Central memory CD4-positive, alpha-beta T cell (primary cell): ENCODE measurements around the gene STK35.
"Not testable (repeated sequence)": the region's sequence is repeated elsewhere in the genome, so short reads cannot be mapped to it uniquely, and the experiment has no call there.

Source experiments
- DNase-seq: peaks from one replicate; pipeline ENCODE4 v3.0.0; 2022

STK35 gene

GRCh38 chr20:2163757-2164156 is 62.1 kb downstream of the STK35 start:
- no peak for DNase-seq

- DNase-seq = no peak
Measured at GRCh38 chr20:2164421-2164820, 62.8 kb downstream of the STK35 start.

GRCh38 chr20:2164966-2165365 is 63.3 kb downstream of the STK35 start:
- no peak for DNase-seq

- no peak for DNase-seq
Measured at GRCh38 chr20:2165871-2166270, 64.2 kb downstream of the STK35 start.

- no peak for DNase-seq
Measured at GRCh38 chr20:2167112-2167511, 65.5 kb downstream of the STK35 start.

GRCh38 chr20:2168946-2169345 is 67.3 kb downstream of the STK35 start:
- no peak for DNase-seq

- no peak for DNase-seq
Measured at GRCh38 chr20:2169456-2170088, 67.9 kb downstream of the STK35 start.

- no peak for DNase-seq
Measured at GRCh38 chr20:2170404-2170803, 68.8 kb downstream of the STK35 start.

- DNase-seq = no peak
Measured at GRCh38 chr20:2171266-2171790, 69.7 kb downstream of the STK35 start.

- not testable (repeated sequence) for DNase-seq
Measured at GRCh38 chr20:2171840-2172239, 70.2 kb downstream of the STK35 start.

GRCh38 chr20:2172305-2173175 is 70.9 kb downstream of the STK35 start:
- DNase-seq = peak; percentile 47

GRCh38 chr20:2173186-2173585 is 71.6 kb downstream of the STK35 start:
- no peak for DNase-seq

GRCh38 chr20:2174067-2174466 is 72.4 kb downstream of the STK35 start:
- no peak for DNase-seq

- DNase-seq = no peak
Measured at GRCh38 chr20:2176946-2177345, 75.3 kb downstream of the STK35 start.

GRCh38 chr20:2178318-2179232 is 76.9 kb downstream of the STK35 start:
- no peak for DNase-seq

GRCh38 chr20:2179233-2179580 is 77.6 kb downstream of the STK35 start:
- DNase-seq = no peak

- DNase-seq = no peak
Measured at GRCh38 chr20:2179949-2180348, 78.3 kb downstream of the STK35 start.

- DNase-seq = no peak
Measured at GRCh38 chr20:2183381-2183780, 81.8 kb downstream of the STK35 start.

GRCh38 chr20:2184933-2185332 is 83.3 kb downstream of the STK35 start:
- DNase-seq = not testable (repeated sequence)

GRCh38 chr20:2195614-2196013 is 94.0 kb downstream of the STK35 start:
- DNase-seq = no peak

- DNase-seq = no peak
Measured at GRCh38 chr20:2197166-2197565, 95.5 kb downstream of the STK35 start.
